ENCODE data around the gene TMEM37.
A peak's percentile ranks its signal among the peaks of the same experiment; 100 is the strongest.
"Not testable (repeated sequence)": the region's sequence is repeated elsewhere in the genome, so short reads cannot be mapped to it uniquely, and the experiment has no call there.

TMEM37 gene, protein sequence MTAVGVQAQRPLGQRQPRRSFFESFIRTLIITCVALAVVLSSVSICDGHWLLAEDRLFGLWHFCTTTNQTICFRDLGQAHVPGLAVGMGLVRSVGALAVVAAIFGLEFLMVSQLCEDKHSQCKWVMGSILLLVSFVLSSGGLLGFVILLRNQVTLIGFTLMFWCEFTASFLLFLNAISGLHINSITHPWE

DNA sequence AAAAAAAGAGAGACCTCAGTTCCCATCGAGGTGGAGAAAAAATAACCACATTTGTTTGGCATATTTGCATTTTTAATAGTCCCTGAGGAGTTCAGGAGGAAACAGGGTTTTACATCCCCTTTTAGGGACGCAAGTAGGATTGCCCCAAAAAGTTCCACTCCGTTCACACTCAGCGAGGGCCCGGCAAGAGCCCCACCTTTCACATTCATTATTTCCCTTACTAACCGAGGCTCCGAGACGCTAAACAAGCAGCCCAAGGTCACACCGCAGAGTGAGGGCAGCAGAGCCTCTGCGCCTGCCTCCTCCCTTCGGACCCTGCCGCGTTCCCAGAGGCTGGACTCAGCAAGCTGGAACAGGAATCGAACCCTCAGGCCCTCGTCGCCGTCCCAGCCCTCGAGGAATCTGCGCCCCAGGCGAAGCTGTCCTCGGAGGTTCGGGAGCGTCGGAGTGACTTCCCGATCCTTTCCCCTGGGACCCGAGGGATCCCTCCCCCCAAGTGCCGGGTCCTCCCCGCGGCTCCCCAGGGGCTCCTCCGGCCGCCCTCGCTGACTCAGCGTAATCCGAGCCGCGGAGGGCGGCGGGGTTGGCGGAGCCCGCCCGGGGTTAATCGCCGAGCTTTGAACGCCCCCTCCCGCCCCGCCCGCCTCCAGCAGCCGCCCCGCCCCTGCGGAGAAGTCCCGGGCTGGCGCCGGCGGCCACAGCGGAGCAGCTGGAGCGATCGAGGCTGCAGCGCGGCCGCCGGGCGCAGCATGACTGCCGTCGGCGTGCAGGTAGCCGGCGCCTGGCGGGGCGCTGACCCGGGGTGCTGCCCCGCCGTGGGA is at the start of gene TMEM37:
TMEM37 (plus strand) TSS at position 700 of the 821 bp plus-strand sequence; CDS start at position 750, 50 bp downstream.
- DNase-seq (ENCODE audit: low read depth), result peak; percentile 4

DNA sequence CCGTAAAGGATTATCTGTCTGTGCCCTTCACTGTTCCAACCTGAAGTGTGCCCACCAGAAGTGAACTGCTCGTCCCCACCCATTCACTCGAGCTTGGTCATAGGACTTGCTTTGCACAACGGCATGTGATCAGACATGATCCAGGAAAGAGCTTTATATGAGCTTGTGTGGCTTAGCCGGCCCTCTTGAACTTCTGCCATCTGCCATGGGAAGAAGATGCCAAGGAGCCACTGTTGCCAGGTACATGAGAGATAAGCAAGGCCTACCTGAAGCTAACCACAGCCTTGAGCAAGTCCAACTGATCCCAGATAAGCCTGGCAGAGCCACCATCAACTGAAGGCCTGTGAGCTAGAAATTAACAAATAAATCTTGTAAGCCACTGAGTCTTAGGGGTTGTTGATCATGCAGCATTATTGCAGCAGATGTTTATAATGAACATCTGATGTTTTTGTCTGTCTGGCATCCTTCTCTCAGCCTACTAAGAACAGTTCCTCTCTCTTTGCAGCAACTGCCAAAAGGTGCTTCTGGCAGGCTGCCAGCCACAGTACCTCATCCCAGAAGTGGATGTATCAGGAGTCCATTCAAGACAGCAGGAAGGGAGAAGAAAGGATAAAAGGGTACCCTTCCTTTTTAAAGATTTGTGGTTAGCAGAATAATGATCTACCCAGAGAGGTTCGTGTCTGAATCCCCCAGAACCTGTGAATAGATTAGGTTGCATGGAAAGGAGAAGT is 48.1 kb upstream of the TMEM37 start:
- no peak for DNase-seq (ENCODE audit: low read depth)

DNA sequence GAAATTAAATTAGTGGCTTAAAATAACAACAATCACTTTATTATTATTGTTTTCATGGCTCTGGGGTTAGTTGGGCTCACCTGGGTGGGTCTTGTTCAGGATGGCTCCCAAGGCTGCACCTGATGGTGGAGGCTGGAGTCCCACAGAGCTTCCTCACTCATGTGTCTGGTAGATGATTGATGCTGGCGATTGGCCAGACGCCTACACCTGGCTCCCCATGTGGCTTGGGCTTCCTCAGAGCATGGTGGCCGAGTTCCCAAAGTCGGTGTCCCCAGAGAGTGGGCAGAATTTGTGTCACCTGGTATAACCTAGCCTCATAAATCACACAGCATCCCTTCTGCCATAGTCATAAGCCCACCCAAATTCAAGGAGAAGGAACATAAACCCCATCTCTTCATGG is 46.7 kb upstream of the TMEM37 start:
- DNase-seq (ENCODE audit: low read depth), result no peak

DNA sequence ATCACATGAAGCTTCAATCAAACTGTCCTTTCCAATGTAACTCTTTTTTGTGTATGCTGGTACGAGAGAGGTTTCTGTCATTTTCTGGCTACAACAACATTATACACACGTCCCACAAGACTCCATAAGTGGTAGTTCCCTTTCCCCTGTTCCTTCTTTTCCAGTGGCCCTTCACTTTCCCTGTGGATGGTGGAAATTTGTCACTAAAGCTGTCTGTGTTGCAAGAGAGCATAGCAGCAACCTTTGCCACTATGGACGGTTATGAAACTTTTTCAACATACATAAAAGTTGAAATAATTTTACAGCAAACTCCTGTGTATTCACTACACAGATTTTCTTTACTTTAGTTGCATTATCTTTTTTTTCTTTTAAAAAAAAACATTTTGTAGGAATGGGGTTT is 46.2 kb upstream of the TMEM37 start:
- no peak for DNase-seq (ENCODE audit: low read depth)

DNA sequence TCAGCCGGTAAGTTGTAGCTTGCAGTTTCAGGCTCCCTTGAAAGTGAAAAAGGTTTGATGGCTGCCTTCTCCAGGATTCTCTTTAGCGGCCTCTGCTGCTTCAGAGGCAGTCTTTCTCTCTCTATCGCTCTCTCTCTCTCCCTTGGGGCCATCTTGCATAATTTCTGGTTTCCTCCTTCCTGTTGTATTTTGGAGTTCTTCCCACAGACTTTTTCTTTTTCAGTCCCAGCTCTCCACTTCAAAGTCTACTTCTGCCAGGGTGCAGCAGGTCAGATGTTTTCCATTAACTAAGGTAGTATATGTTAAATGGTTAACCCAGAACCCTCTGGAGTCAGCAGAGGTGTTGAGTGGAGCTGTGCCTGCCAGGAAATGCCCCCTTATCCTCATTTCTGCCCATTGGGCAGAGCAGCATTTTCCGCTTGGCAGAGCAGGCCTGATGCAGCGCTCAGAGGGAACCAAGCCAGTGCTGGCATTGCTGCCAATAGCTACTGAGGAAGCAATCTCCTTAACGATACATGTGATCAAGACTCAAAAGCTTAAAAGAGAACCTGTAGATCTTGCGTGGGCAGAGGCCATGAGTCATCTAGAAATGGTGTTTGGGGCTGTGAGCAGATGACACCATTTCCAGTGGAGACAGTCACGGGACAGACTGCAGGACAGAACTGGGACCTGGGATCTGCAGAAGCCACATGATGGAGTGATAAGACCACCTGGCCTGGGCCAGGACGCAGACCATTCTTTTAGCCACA is 44.1 kb upstream of the TMEM37 start:
- DNase-seq (ENCODE audit: low read depth), result no peak

DNA sequence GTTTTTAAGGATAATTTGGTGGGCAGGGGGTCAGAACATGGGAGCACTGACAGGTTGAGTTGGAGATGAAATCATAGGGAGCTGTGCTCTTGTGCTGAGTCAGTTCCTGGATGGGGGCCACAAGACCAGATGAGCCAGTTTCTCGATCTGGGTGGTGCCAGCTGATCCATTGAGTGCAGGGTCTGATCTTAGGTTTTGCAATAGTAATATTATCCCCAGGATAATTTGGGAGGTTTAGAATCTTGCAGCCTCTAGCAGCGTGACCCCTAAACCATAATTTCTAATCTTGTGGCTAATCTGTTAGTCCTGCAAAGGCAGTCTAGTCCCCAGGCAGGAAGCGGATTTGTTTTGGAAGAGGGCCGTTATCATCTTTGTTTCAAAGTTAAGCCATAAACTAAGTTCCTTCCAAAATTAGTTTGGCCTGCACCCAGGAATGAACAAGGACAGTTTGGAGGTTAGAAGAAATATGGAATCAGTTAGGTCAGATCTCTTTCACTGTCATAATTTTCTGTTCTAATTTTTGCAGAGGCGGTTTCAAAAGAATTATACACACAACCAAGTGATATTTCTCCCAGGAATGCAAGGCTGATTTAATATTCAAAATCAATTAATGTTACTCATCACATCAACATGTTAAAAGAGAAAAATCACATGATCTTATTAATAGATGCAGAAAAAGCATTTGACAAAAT is 41.9 kb upstream of the TMEM37 start:
- DNase-seq (ENCODE audit: low read depth), result no peak

DNA sequence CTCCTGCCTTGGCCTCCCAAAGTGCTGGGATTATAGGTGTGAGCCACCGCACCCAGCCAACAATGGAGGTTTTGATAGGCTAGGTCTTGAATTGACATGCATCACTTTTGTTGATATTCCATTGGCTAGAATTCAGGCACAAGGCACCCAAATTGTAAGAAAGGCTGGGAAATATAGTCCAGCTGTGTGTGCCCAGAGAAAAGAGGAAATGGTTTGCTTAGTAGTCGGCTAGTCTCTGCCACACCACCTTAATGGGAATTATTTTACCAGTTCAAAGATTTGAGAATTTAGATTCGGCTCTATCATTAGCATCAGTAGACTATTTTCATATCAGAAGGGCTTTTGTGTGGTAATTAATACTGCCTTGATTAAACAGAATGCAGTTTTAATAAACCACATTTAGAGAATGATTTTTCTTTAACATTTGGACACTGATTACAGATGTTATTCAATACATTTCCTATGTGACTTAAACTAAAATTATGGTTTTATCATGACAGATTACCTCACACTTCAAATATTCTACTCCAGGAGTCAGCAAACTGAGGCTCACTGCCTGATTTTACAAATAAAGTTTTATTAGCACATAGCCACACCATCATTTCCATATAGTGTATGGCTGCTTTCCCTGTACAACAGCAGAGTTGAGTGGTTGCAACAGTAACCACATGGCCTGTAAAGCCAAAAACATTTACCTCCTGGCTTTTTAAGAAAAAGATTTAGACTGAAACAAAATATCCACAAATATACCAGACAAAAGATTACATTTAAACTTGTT is 37.5 kb upstream of the TMEM37 start:
- DNase-seq (ENCODE audit: low read depth), result no peak

DNA sequence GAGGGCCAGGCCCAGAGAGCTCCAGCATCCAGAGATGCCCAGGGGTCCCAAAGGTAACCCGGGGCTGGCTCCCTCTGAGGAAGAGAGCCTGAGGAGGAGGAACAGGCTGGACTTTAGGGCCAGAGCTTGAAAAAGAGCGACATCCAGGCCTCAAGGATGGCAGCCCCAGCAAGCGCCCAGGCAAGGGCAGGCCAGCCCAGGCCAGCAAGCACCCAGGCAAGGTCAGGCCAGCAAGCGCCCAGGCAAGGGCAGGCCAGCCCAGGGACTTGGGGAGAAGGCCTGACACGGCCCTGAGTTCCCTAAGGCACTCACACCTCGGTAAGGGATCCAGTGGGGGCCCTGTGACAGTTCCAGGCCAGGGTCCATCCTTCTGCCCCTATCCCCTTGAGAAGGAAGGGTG is 34.5 kb upstream of the TMEM37 start:
- DNase-seq (ENCODE audit: low read depth), result no peak

DNA sequence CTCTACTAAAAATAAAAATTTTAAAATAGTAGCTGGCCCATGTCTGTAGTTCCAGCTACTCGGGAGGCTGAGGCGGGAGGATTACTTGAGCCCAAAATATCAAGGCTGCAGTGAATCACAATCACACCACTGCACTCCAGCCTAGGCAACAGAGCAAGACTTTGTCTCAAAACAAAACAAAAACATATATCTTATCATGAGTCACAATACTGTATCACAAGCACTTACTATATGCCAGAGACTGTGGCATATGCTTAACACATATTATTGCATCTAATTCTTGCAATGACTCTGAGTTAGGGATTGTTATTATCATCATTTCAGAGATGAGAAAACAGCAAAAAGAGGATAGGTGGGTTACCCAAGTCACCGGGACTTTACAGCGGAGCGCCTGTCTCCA is 29.5 kb upstream of the TMEM37 start:
- no peak for DNase-seq (ENCODE audit: low read depth)

DNA sequence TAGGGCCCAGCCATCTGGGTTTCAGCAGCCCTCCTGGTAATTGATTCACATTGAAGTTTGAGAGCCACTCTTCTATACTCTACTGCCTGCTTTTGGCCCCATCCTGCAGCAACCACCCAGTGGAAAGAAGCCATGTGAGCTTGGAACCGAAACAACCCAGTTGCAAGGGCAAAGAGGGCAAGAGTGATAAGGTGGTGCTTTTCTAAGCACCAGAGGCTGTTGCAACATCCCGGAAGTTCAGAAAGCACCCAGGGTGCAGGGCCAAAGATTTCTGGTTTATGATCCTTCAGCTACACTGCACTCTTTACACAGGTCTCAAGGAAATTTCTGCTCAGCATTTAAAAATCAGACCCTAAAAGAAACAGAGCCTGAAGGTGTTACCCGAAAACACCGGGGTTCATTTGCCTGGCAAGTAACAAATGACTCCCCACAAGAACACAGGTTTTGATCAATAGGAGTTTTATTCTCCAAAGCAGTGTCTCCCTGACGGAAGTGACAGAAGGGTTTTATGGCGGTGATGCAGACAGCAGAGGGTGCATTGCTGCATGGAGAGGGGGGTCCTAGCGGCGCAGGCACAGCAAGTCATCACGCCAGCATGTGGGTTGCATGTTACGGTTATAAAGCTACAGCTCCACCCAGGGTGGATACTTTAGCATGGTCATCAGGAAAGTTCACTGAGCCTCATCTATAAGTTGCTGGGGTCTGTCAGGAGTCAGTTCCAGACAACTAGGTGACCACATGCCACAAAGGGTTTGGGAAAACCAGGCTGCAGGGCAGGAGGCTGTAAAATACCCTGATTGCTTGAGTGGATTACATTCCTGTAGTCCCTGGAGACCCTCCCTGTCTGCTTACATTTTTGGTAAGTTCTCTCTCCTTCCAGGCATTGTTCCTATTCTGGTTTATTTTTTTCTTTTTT is 28.8 kb upstream of the TMEM37 start:
- no peak for DNase-seq (ENCODE audit: low read depth)

DNA sequence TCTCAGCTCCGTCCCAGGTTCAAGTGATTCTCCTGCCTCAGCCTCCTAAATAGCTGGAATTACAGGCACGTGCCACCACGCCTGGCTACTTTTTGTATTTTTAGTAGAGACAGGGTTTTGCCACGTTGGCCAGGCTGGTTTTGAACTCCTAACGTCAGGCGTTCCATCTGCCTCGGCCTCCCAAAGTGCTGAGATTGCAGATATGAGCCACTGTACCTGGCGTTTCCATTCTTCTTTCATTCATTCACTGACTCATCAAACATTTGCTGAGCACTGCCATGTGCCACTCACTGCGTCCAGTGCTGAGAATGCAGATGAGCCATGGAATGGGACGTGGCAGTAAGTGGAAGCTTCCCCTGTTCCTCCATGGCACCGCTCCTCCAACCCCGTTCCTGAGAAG is 28.0 kb upstream of the TMEM37 start:
- DNase-seq (ENCODE audit: low read depth), result not testable (repeated sequence)

DNA sequence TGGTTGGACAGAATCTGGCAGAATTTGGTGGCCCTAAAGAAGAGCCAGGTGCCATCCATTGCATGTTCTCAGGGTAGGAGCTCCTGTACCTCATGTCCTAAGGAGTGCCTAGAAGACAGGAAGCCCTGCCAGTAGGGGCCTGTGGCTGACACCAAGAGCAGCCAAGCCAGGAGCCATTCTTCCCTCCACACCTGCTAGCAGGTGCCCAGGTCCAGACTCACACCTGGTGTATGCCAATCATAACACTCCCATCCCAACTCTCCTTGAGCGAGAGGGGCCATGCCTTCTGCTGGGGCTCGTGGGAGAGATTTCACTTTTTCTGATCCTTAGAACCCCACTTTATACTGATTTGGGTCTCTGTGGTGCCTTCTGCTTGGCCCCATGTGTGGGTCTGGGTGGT is 26.5 kb upstream of the TMEM37 start:
- no peak for DNase-seq (ENCODE audit: low read depth)

DNA sequence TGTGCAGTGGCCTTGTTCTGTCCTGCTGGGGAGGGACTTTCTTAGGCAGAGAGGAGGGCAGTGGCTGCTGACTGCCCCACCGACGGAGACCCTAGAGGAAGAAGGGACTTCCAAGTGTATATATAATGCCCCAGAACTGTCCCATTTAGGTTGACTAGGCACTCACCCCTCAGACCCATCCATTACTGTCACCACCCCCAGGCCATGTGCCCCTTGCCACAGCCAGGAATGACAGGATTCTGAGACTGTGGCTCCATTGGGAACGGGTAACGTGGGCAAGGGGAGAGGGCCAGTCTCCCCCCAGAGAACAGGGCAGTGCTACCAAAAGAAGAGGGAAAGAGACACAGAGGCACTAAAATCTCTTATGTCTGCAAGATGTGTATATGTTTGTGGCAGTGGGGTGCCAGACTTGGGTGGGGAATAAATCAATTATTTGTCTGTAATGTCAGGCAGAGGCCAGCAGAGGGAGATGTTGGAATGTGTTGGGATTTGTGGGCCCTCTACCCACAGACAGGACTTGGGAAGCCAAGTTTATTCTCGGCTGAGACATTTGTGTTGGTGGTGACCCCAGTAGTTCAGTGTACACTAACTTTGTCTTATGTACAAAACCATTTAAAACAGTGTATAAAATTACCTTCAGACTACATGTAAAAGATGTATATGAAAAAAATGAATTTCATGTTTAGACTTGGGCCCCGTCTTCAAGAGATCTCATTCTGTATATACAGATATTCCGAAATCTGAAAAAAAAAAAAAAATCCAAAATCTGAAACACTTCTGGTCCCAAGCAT is 24.0 kb upstream of the TMEM37 start:
- DNase-seq (ENCODE audit: low read depth), result no peak

DNA sequence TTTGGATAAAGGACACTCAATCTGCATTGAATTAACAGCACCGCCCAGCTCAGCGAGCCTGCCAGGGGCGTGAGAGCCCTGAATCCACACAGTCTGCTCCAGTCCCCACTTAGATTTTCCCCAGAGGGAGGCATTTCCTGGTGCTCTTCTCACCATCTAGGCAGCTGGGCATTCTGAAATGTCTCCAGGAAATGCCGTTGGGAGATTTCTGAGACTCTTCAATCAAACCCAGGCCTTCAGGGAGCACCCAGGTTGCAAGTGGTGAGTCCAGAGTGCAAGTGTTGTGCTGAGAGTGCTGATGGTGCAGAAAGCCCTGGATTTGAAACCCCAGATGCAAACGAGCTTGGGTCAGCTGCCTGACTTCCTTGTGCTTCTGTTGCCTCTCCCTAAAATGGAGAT is 23.4 kb upstream of the TMEM37 start:
- no peak for DNase-seq (ENCODE audit: low read depth)

DNA sequence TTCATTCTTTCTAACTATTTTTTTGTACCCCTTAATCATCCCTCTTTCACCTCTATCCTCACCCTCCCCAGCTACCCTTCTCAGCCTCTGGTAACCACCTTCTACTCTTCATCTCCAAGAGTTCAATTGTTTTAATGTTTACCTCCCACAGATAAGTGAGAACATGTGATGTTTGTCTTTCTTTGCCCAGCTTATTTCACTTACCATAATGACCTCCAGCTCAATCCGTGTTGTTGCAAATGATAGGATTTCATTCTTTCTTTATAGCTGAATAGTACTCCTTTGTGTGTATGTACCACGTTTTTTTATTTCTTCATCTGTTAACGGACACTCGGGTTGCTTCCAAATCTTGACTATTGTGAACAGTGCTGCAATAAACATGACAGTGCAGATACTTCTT is 22.1 kb upstream of the TMEM37 start:
- DNase-seq (ENCODE audit: low read depth), result no peak

DNA sequence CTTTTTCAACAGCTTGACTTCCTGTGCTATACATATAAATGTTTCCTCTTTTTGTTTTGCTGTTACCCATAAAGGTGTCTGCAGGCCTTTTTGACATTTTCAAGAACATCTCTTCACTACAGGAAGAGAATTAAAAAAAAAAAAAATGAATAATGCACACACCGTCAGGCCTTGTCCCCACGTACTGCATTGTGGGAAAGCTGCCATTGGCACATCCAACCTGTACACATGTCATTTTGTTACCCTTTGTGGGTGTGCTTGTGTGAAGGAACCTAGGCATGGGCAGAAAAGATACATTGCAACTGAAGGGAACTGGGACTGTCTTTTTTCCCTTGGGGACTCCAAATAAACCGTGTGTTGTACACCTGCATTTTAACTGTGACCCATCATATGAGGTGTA is 16.8 kb upstream of the TMEM37 start:
- no peak for DNase-seq (ENCODE audit: low read depth)

DNA sequence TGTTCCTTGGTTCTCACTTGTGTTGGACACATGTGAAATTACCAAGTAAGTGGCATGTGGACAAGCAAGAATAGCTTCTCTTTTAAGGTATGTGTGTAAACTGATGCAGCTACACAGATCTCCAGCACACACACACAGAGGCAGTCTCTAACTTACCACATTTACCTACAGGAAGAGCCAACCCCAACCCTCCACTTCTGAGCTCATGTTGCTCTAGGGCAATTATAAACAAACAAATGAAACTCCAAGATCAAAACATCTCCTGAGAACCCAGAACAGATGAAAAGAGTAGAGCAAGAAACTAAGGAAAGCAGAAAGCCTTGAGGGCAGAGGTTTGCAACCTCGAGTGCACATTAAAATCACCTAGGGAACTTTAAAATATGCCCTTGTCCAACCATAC is 16.0 kb upstream of the TMEM37 start:
- DNase-seq (ENCODE audit: low read depth), result no peak

DNA sequence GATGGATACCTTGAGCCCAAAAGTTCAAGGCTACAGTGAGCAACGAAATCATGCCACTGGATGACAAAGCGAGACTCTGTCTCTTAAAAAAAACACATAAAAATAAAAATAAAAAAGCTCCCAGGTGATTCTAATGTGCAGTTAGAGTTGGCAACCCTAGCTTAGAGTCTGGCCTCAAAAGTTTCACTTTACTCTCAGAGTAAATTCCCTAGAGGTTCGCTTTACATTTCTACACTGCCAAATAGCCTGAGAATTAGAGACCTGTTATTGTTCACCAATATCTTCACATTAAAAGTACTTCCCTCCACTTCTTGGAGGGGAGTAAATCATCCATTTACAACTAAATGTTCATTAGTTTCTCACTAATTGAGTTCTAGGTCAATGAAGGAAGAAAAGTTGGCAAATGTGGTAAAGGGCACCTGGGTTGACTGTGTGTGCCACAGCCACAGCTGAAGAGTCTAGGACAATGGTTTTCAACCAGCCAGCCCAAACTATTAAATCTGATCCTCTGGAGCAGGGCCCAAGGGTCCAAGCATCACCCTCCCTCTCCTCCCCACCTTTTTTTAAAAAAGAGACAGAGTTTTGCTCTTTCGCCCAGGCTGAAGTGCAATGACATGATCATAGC is 15.2 kb upstream of the TMEM37 start:
- DNase-seq (ENCODE audit: low read depth), result no peak

DNA sequence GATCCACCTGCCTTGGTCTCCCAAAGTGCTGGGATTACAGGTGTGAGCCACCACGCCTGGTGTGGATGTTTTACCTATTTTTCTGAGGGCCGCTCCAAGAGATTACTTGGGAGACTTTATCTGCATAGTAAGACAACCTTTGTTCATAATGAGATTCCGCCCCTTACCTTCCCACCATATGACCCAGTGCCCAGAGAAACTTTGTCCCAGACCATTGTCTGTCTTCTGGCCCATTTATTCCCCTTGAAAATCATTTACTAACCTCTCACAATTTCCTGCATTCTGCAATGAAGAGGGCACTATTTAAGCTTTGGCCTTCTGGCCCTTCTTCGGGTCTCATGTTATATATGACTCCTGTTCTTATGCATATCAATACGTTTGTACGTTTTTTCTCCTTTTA is 13.7 kb upstream of the TMEM37 start:
- DNase-seq (ENCODE audit: low read depth), result no peak
